ENCODE data around the gene LRRC27. TPM values are rescaled to one million over a fixed set of nuclear protein-coding genes. Genes with fewer than 3 reads are reported as not detected.

Gene LRRC27
- polyA plus RNA-seq, 3 donors, result 3.6 to 12.8 (median 3.6) TPM

- no peak for DNase-seq
- Histone ChIP-seq H3K4me3 (replicated peaks in 1 of 3; ENCODE audit: low read depth in 2 of 3, low read length in 3 of 3) (no peak overlapping the region), H3K9me3 (replicated peaks in 1 of 2; ENCODE audit: control insufficient read depth in 1 of 2, insufficient read depth in 1 of 2, low read length in 2 of 2) (no peaks in the 10 kb centered on the region), H3K4me2 (replicated peaks; ENCODE audit: extremely low read depth, low read length, poor library complexity, severe bottlenecking) (no peak overlapping the region), H3K27ac (ENCODE audit: low read depth in 1 of 2, low read length in 2 of 2) (no peak overlapping the region), H3K27me3 (ENCODE audit: control insufficient read depth in 2 of 2, insufficient read depth in 2 of 2, low read length in 2 of 2) (no peaks in the 10 kb centered on the region), H4K20me1 (ENCODE audit: insufficient read depth, low read length) (no peaks in the 10 kb centered on the region), H3K4me1 (ENCODE audit: control insufficient read depth in 1 of 2, insufficient read depth in 2 of 2, low read length in 2 of 2) (peaks cover 0 to 3% of the 10 kb centered on the region in 2 donors), H3K9ac (ENCODE audit: insufficient read depth, low read length, poor library complexity, severe bottlenecking) (no peak overlapping the region), H3K36me3 (replicated peaks in 1 of 2; ENCODE audit: control insufficient read depth in 1 of 2, insufficient read depth in 2 of 2, low read length in 2 of 2) (peaks cover 12 to 57% of the 10 kb centered on the region in 2 donors), H3K79me2 (ENCODE audit: insufficient read depth, low read length) (no peaks in the 10 kb centered on the region), H2AFZ (ENCODE audit: insufficient read depth, low read depth, low read length, poor library complexity, severe bottlenecking) (no peak overlapping the region)
- intact Hi-C loops (cut with micrococcal nuclease), result loop anchor here in 1 of 2 donors (5.0 kb wide), 1 partner anchor 35 kb away; the partner anchor contains the start of gene STK32C
- no peak for TF ChIP-seq CTCF (IDR thresholded peaks at IDR 0.05)
- Mint-ChIP-seq H3K4me3 (no peak overlapping the region), H3K36me3 (peaks cover 54 to 55% of the 10 kb centered on the region in 2 donors), H3K27me3 (ENCODE audit: low read depth in 3 of 3) (peaks cover 0 to 1% (median 1%) of the 10 kb centered on the region in 3 donors), H3K27ac (no peak overlapping the region), H3K9me3 (peaks cover 0 to 4% (median 0%) of the 10 kb centered on the region in 7 donors), H3K4me1 (peaks cover 1% of the 10 kb centered on the region)
- WGBS (ENCODE audit: insufficient coverage), result 93% methylated on average over 5 of the region's 7 CpGs
Observed at GRCh38 chr10:132342553-132342952, 10.6 kb downstream of the LRRC27 start.

- Histone ChIP-seq H3K9me3 (replicated peaks in 1 of 2; ENCODE audit: control insufficient read depth in 1 of 2, insufficient read depth in 1 of 2, low read length in 2 of 2) (no peaks in the 10 kb centered on the region), H3K9ac (ENCODE audit: insufficient read depth, low read length, poor library complexity, severe bottlenecking) (no peak overlapping the region), H3K27ac (ENCODE audit: low read depth in 1 of 2, low read length in 2 of 2) (no peak overlapping the region), H3K36me3 (replicated peaks in 1 of 2; ENCODE audit: control insufficient read depth in 1 of 2, insufficient read depth in 2 of 2, low read length in 2 of 2) (peaks cover 15 to 71% of the 10 kb centered on the region in 2 donors), H3K27me3 (ENCODE audit: control insufficient read depth in 2 of 2, insufficient read depth in 2 of 2, low read length in 2 of 2) (no peaks in the 10 kb centered on the region), H3K4me3 (replicated peaks in 1 of 3; ENCODE audit: low read depth in 2 of 3, low read length in 3 of 3) (no peak overlapping the region), H4K20me1 (ENCODE audit: insufficient read depth, low read length) (no peaks in the 10 kb centered on the region), H3K79me2 (ENCODE audit: insufficient read depth, low read length) (no peaks in the 10 kb centered on the region), H3K4me1 (ENCODE audit: control insufficient read depth in 1 of 2, insufficient read depth in 2 of 2, low read length in 2 of 2) (no peaks in the 10 kb centered on the region), H3K4me2 (replicated peaks; ENCODE audit: extremely low read depth, low read length, poor library complexity, severe bottlenecking) (no peak overlapping the region), H2AFZ (ENCODE audit: insufficient read depth, low read depth, low read length, poor library complexity, severe bottlenecking) (no peak overlapping the region)
- Mint-ChIP-seq H3K4me1 (no peaks in the 10 kb centered on the region), H3K27me3 (ENCODE audit: low read depth in 3 of 3) (peaks cover 0 to 3% (median 0%) of the 10 kb centered on the region in 3 donors), H3K27ac (no peak overlapping the region), H3K4me3 (no peak overlapping the region), H3K36me3 (peaks cover 57 to 64% of the 10 kb centered on the region in 2 donors), H3K9me3 (peaks cover 0 to 4% (median 0%) of the 10 kb centered on the region in 7 donors)
- no peak for DNase-seq
- no CpG with 5 or more reads among the region's 6 CpGs for WGBS (ENCODE audit: insufficient coverage)
- intact Hi-C loops (cut with micrococcal nuclease), result loop anchor here in 1 of 2 donors (5.0 kb wide), 1 partner anchor 37 kb away; the partner anchor contains the start of gene STK32C
- TF ChIP-seq CTCF (IDR thresholded peaks at IDR 0.05), result no peak
Observed at GRCh38 chr10:132344386-132344785, 12.4 kb downstream of the LRRC27 start.
